Astrocyte (in vitro differentiated cells and primary cell): ENCODE measurements around the gene OR6C2.

Experiments
- CTCF ChIP-seq: IDR thresholded peaks from 2 replicates; pipeline ENCODE4 v1.5.1; 2011; ENCODE audit warnings: low read depth, mild to moderate bottlenecking, inconsistent platforms, low read length, moderate library complexity; ENCODE audit not compliant: insufficient read depth
- EZH2 ChIP-seq: IDR thresholded peaks from 2 replicates; pipeline ENCODE4 v1.6.1; 2012; ENCODE audit warnings: mild to moderate bottlenecking, low read length, inconsistent platforms; ENCODE audit not compliant: insufficient read depth

GRCh38 chr12:55407866-55408265 is 36.0 kb upstream of the OR6C2 start:
- TF ChIP-seq CTCF (no peak), EZH2 (no peak)
